Activated CD4-positive, alpha-beta memory T cell treated with anti-CD3 and anti-CD28 coated beads, Interleukin-2, amount 10 ng/mL, durations not matched to agents 7 days and 5 days (primary cell): ENCODE measurements around the gene APBB1. TPM values are rescaled to one million over a fixed set of nuclear protein-coding genes. Genes with fewer than 3 reads are reported as not detected.
"Not testable (repeated sequence)": the region's sequence is repeated elsewhere in the genome, so short reads cannot be mapped to it uniquely, and the experiment has no call there.

Experiments
- CTCF ChIA-PET: fragments of 350-600 bp; sonication (Branson Sonifier 250); formaldehyde crosslinking; loops from one replicate; lab custom pipeline; 2021; ENCODE audit warnings: antibody characterized with exemption, inconsistent platforms; lab: Charles Lee
- POLR2A ChIA-PET: fragments of 350-600 bp; sonication (Branson Sonifier 250); formaldehyde crosslinking; loops from one replicate; lab custom pipeline; 2021; ENCODE audit warnings: antibody characterized with exemption; lab: Charles Lee
- DNase-seq: peaks from one replicate; pipeline ENCODE4 v3.0.0-alpha.2; 2020
- H3K27ac Mint-ChIP-seq: one replicate; pipeline ENCODE4 v1.8.0; 2021; ENCODE audit warnings: mild to moderate bottlenecking, mixed read lengths
- H3K27me3 Mint-ChIP-seq: one replicate; pipeline ENCODE4 v1.8.0; 2021; ENCODE audit warnings: mixed read lengths
- H3K36me3 Mint-ChIP-seq: one replicate; pipeline ENCODE4 v1.8.0; 2021; ENCODE audit warnings: low read depth, mixed read lengths
- H3K4me1 Mint-ChIP-seq: one replicate; pipeline ENCODE4 v1.8.0; 2021; ENCODE audit warnings: mixed read lengths
- H3K4me3 Mint-ChIP-seq: one replicate; pipeline ENCODE4 v1.8.0; 2021; ENCODE audit warnings: mild to moderate bottlenecking, mixed read lengths
- H3K9me3 Mint-ChIP-seq: one replicate; pipeline ENCODE4 v1.8.0; 2021; ENCODE audit warnings: mixed read lengths
- total RNA-seq, 2 experiments: library from RNA; stranded (reverse); gene quantifications; one replicate each; pipeline ENCODE4 v1.2.3, GENCODE V29; 2021

Gene APBB1
- total RNA-seq, 2 experiments from 2014 or later, result 56.0 to 57.6 TPM

DNA sequence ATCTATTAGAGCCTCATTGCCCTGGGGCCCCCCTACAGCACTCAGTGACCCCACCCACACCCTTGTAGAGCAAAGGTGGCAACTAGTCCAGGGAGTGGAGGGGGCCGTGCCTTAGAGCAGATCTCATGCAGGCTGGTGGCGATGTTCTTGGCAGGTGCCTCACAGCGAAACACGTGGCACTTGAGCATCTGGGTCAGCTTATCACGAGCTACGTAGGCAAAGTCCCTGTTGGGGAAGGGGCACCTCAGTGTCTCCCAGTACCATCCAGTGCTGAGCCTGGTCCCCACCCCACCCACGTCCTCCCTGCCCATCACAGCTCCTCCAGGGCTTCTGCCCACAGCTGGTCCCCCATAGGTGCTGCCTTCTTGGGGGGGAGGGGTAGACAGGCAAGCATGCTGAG is 17.4 kb downstream of the APBB1 start:
- no peaks in the 10 kb centered on the region for H3K9me3 Mint-ChIP-seq
- H3K4me3 Mint-ChIP-seq, result no peak overlapping the region
- H3K27me3 Mint-ChIP-seq, result no peaks in the 10 kb centered on the region
- H3K4me1 Mint-ChIP-seq, result peaks cover 54% of the 10 kb centered on the region
- H3K27ac Mint-ChIP-seq, result peak overlapping the region; percentile 97
- DNase-seq, result no peak
- ChIA-PET CTCF (interaction anchor here (1.7 to 2.7 kb wide), 4 partner anchors 11 to 42 kb away, joined by 4 to 17 read pairs (median 8); partner anchors contain the start of genes APBB1 and SMPD1), POLR2A (interaction anchor here (1.0 to 9.9 kb wide), 11 partner anchors 10 to 218 kb away, joined by 3 to 143 read pairs (median 6); partner anchors contain the start of genes APBB1, ARFIP2, SMPD1 and TIMM10B)
- H3K36me3 Mint-ChIP-seq, result peaks cover 44% of the 10 kb centered on the region

DNA sequence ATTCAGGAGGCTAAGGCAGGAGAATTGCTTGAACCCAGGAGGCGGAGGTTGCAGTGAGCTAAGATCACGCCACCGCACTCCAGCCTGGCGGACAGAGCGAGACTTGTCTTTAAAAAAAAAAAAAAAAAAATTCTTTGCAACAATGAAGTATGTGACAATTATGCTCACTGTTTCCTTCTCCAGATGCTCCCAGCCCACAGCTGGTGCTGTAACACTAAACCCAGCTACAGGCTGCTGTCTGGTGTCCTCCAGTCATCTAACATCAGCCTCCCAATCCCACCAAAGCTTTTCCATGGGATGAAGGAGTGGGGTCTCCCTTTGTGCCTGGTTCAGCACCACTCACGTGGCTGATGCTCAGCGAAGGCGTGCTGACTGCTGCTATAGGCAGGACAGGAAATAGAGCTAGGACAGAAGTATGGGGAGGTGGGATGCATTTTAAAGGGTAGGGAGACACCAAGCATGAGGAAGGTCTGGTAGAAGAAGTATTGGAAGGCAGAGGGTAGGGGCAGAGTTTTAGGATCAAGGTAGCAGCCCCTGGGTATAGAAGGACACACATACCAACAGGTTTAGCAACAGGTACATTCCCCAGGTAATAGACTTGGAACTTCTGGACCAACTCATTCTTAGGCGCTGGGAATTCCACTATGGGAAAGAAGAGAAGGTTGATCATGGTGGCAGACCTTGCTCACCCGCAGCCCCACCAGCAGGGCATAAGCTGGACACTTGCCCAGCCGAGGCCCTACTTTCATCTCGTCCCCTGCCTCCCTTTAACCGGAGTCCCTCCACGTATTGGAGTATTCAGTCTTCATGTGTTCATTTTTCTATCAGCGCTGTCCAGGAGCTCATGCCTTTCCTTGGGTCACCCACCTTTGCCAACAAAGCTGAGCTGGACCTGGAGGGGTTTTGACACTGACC is 18.2 kb downstream of the APBB1 start:
- no peak for DNase-seq
- peaks cover 48% of the 10 kb centered on the region for H3K4me1 Mint-ChIP-seq
- ChIA-PET CTCF (interaction anchor here (0.9 to 2.7 kb wide), 4 partner anchors 19 to 43 kb away, joined by 3 to 12 read pairs (median 4); partner anchors contain the start of gene APBB1), POLR2A (interaction anchor here (1.3 to 9.9 kb wide), 4 partner anchors 9 to 219 kb away, joined by 5 to 143 read pairs (median 42); partner anchors contain the start of genes APBB1, SMPD1 and TPP1)
- H3K27me3 Mint-ChIP-seq, result no peaks in the 10 kb centered on the region
- H3K27ac Mint-ChIP-seq, result peak overlapping the region; percentile 44
- H3K9me3 Mint-ChIP-seq, result no peaks in the 10 kb centered on the region
- H3K36me3 Mint-ChIP-seq, result peaks cover 44% of the 10 kb centered on the region
- H3K4me3 Mint-ChIP-seq, result no peak overlapping the region

DNA sequence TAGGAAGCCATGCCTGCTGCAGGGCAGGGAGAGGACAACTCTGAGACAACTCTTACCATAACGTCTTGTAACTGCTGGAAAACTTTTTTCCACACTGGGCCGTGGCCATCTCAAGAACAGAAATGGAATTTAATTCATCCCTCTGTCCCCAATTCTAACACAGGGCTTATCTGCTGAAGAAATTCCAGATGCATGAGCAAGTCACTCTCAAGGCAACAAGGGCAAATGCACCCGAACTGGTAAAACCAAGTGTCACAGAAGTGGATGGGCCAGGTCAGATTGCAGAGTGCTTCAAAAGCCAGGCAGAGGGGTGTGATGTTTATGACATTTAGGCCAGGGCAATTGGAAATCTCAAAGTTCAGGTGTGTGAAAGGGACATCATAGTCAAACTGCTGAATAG is 21.3 kb downstream of the APBB1 start:
- Mint-ChIP-seq H3K4me1 (peaks cover 32% of the 10 kb centered on the region), H3K36me3 (peaks cover 53% of the 10 kb centered on the region), H3K27ac (no peak overlapping the region), H3K4me3 (no peak overlapping the region), H3K9me3 (no peaks in the 10 kb centered on the region), H3K27me3 (no peaks in the 10 kb centered on the region)
- CTCF ChIA-PET, result interaction anchor here (1.2 kb wide), 1 partner anchor 18 kb away, joined by 3 read pairs; no protein-coding TSS in a partner anchor
- no peak for DNase-seq
- POLR2A ChIA-PET, result interaction anchor here (1.9 to 9.9 kb wide), 2 partner anchors 6 to 21 kb away, joined by 6 to 143 read pairs; partner anchors contain the start of genes APBB1 and SMPD1

DNA sequence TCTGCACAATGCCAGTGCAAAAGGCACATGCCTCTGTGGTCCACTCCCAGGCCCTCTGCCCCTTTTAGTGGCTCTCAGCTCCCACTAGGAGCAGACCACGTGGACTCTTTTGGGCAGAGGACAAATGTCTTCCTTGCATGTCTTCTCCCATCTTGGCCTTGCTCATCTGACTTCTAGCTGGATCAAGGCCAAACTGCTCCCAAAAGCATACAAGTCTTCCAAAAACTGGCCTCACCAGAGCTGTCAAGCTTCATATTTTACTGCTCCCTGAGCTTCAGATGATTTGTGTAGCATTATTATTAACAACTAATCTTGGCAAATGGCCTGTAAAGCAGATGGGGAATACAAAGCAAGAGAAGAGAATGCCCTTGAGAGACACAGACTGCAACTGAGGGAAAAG is 21.7 kb downstream of the APBB1 start:
- CTCF ChIA-PET, result interaction anchor here (0.9 to 1.2 kb wide), 2 partner anchors 18 to 47 kb away, joined by 3 read pairs; no protein-coding TSS in a partner anchor

DNA sequence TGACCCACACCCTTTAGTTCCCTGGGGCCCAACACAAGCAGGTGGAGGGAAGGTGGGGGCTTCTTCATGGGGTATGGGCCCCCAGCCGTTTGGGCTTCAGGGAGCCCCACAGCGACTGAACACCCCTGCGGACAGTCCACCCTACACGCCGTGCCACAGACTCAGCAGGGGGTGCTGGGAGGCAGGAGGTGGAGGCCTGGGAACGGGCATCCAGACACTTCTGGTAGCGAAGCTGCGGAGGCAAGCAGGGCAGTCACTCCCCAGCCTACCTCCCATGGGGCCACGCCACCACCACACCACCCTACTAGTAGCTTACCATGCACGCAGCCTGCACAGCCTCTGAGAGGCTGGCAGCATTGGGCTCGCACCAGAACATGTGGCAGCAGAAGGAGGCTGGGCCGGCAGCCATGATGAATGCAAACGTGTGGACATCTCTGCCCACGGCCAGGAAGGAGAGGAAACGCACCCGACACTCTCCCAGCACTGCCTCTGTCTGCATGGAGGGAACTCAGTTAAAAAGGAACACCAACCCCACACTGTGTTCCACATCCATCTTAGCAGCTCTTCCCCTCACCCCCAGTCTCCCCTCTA is 23.3 kb downstream of the APBB1 start:
- Mint-ChIP-seq H3K4me3 (no peak overlapping the region), H3K4me1 (peaks cover 29% of the 10 kb centered on the region), H3K36me3 (peaks cover 63% of the 10 kb centered on the region), H3K9me3 (no peaks in the 10 kb centered on the region), H3K27me3 (no peaks in the 10 kb centered on the region), H3K27ac (no peak overlapping the region)
- no peak for DNase-seq
- ChIA-PET POLR2A (interaction anchor here (1.1 to 1.6 kb wide), 2 partner anchors 11 to 23 kb away, joined by 3 read pairs; partner anchors contain the start of gene APBB1), CTCF (interaction anchor here (0.9 kb wide), 1 partner anchor 16 kb away, joined by 3 read pairs; no protein-coding TSS in a partner anchor)

More for the DNA sequence above, 21.7 kb downstream of the APBB1 start:
- Mint-ChIP-seq H3K27me3 (no peaks in the 10 kb centered on the region), H3K36me3 (peaks cover 55% of the 10 kb centered on the region), H3K27ac (no peak overlapping the region), H3K9me3 (no peaks in the 10 kb centered on the region), H3K4me1 (peaks cover 29% of the 10 kb centered on the region), H3K4me3 (no peak overlapping the region)
- POLR2A ChIA-PET, result no interaction called here
- no peak for DNase-seq

DNA sequence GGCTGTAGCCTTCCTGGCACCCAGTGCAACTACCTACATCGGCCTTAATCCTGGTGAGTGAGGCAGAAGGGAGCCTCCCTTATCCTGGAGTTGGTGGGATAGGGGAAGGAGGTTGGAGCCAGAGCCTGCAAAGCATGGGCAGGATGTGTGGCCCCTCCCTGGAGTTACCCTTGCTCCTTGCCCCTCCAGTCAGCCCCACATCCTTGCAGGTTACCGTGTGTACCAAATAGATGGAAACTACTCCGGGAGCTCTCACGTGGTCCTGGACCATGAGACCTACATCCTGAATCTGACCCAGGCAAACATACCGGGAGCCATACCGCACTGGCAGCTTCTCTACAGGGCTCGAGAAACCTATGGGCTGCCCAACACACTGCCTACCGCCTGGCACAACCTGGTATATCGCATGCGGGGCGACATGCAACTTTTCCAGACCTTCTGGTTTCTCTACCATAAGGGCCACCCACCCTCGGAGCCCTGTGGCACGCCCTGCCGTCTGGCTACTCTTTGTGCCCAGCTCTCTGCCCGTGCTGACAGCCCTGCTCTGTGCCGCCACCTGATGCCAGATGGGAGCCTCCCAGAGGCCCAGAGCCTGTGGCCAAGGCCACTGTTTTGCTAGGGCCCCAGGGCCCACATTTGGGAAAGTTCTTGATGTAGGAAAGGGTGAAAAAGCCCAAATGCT is 24.8 kb downstream of the APBB1 start:
- peaks cover 54% of the 10 kb centered on the region for H3K36me3 Mint-ChIP-seq
- peaks cover 34% of the 10 kb centered on the region for H3K4me1 Mint-ChIP-seq

DNA sequence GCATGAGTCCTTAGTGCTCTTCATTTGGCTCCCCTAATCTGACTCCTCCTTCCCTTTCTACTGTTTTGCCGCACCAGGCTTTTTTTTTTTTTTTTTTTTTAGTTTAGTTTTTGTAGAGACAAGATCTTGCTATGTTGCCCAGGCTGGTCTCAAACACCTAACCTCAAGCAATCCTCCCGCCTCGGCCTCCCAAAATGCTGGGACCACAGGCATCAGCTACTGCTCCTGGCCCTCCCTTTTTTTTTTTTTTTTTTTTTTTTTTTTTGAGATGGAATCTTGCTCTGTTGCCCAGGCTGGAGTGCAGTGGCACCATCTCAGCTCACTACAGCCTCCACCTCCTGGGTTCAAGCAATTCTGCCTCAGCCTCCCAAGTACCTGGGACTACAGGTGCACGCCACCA is 26.6 kb downstream of the APBB1 start:
- not testable (repeated sequence) for H3K27ac Mint-ChIP-seq, DNase-seq, H3K9me3 Mint-ChIP-seq, H3K27me3 Mint-ChIP-seq, H3K4me3 Mint-ChIP-seq
- CTCF ChIA-PET, result interaction anchor here (1.7 kb wide), 1 partner anchor 13 kb away, joined by 11 read pairs; no protein-coding TSS in a partner anchor
- POLR2A ChIA-PET, result interaction anchor here (2.0 to 6.3 kb wide), 4 partner anchors 10 to 90 kb away, joined by 6 to 143 read pairs (median 45); partner anchors contain the start of genes APBB1, ARFIP2 and TIMM10B
- Mint-ChIP-seq H3K36me3 (peaks cover 37% of the 10 kb centered on the region), H3K4me1 (peaks cover 38% of the 10 kb centered on the region)

More for the DNA sequence above, 24.8 kb downstream of the APBB1 start:
- Mint-ChIP-seq H3K9me3 (no peaks in the 10 kb centered on the region), H3K27me3 (no peaks in the 10 kb centered on the region), H3K27ac (no peak overlapping the region), H3K4me3 (no peak overlapping the region)
- no peak for DNase-seq
- ChIA-PET CTCF (interaction anchor here (0.7 kb wide), 1 partner anchor 15 kb away, joined by 3 read pairs; no protein-coding TSS in a partner anchor), POLR2A (interaction anchor here (2.0 to 6.3 kb wide), 2 partner anchors 9 to 16 kb away, joined by 6 to 143 read pairs; no protein-coding TSS in a partner anchor)

DNA sequence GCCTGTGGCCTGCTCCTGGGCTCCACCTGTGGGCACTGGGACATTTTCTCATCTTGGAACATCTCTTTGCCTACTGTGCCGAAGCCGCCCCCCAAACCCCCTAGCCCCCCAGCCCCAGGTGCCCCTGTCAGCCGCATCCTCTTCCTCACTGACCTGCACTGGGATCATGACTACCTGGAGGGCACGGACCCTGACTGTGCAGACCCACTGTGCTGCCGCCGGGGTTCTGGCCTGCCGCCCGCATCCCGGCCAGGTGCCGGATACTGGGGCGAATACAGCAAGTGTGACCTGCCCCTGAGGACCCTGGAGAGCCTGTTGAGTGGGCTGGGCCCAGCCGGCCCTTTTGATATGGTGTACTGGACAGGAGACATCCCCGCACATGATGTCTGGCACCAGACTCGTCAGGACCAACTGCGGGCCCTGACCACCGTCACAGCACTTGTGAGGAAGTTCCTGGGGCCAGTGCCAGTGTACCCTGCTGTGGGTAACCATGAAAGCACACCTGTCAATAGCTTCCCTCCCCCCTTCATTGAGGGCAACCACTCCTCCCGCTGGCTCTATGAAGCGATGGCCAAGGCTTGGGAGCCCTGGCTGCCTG is 27.3 kb downstream of the APBB1 start:
- no peak for DNase-seq
- ChIA-PET CTCF (interaction anchor here (1.2 to 5.1 kb wide), 6 partner anchors 11 to 52 kb away, joined by 3 to 65 read pairs (median 12); no protein-coding TSS in a partner anchor), POLR2A (interaction anchor here (1.1 to 6.3 kb wide), 9 partner anchors 11 to 93 kb away, joined by 3 to 143 read pairs (median 13); partner anchors contain the start of genes APBB1, ARFIP2, HPX and TIMM10B)
- peak overlapping the region; percentile 81 for H3K27ac Mint-ChIP-seq
- peaks cover 38% of the 10 kb centered on the region for H3K4me1 Mint-ChIP-seq
- H3K9me3 Mint-ChIP-seq, result no peaks in the 10 kb centered on the region
- peak overlapping the region; percentile 93 for H3K4me3 Mint-ChIP-seq
- peaks cover 31% of the 10 kb centered on the region for H3K36me3 Mint-ChIP-seq
- H3K27me3 Mint-ChIP-seq, result no peaks in the 10 kb centered on the region

DNA sequence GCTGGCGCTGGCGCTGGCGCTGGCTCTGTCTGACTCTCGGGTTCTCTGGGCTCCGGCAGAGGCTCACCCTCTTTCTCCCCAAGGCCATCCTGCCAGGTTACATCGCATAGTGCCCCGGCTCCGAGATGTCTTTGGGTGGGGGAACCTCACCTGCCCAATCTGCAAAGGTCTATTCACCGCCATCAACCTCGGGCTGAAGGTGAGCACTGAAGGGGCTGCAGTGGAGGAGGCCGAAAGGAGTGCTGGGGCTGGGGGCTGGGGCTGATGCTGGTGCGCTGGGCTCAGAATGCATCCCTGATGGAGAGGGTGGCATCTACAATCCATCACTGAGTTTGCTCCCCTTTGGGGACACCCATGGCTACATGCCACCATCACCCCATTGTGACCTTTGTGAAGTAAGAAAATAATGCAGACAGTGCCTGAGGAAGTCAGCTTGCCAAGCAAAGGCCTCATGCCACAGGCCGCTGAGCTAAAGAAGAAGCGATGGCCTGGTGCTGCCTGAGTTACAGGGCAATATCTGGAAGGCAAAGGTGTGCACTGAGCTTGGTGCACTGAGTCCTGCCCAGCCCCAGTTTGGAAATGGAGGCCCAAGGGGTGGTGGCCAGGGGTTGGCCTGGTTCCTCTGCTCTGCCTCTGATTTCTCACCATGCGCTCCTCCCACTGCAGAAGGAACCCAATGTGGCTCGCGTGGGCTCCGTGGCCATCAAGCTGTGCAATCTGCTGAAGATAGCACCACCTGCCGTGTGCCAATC is 28.0 kb downstream of the APBB1 start:
- no peak for DNase-seq
- peaks cover 38% of the 10 kb centered on the region for H3K4me1 Mint-ChIP-seq
- peak overlapping the region; percentile 93 for H3K4me3 Mint-ChIP-seq
- H3K9me3 Mint-ChIP-seq, result no peaks in the 10 kb centered on the region
- peak overlapping the region; percentile 81 for H3K27ac Mint-ChIP-seq
- ChIA-PET POLR2A (interaction anchor here (1.0 to 6.3 kb wide), 13 partner anchors 12 to 356 kb away, joined by 3 to 143 read pairs (median 6); partner anchors contain the start of genes APBB1, ARFIP2, HPX and ILK), CTCF (interaction anchor here (1.0 to 5.1 kb wide), 14 partner anchors 9 to 766 kb away, joined by 3 to 65 read pairs (median 3); partner anchors contain the start of genes APBB1, ARFIP2, TIMM10B and TRIM34)
- H3K27me3 Mint-ChIP-seq, result no peaks in the 10 kb centered on the region
- peaks cover 31% of the 10 kb centered on the region for H3K36me3 Mint-ChIP-seq

DNA sequence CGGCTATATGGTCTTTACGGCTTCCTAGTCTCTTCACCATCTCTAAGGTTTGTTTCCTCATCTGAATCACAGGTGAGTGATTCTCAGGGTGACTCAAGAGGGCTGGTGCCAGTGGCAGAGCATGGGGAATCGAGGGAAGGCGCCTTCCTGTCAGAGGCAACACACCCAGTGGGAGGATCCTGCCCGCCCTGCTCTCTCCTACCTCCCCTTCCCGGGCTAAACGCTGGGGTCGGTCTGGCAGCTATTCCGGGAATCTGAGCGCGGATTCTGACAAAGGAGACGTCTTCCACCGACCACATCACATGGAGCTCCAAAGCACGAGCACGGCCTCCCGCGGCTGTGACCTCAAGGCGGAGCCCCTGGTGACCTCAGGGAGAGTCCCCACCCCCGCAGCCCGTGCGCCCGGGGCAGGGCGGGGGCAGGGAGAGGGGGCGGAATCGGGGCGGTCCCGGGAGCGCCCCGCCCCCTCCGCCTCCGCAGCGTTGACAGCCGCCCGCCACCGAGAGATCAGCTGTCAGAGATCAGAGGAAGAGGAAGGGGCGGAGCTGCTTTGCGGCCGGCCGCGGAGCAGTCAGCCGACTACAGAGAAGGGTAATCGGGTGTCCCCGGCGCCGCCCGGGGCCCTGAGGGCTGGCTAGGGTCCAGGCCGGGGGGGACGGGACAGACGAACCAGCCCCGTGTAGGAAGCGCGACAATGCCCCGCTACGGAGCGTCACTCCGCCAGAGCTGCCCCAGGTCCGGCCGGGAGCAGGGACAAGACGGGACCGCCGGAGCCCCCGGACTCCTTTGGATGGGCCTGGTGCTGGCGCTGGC is 28.8 kb downstream of the APBB1 start, which contains the start of gene SMPD1:
Gene SMPD1, plus strand, starts transcription at position 570 of the 813 bp plus-strand sequence. Its CDS starts 125 bp downstream, at position 695.
- peak within 1 kb of the TSS; percentile 93 for H3K4me3 Mint-ChIP-seq
- no peaks in the 10 kb centered on the region for H3K27me3 Mint-ChIP-seq
- ChIA-PET CTCF (interaction anchor here (1.0 to 5.1 kb wide), 15 partner anchors 9 to 765 kb away, joined by 3 to 65 read pairs (median 3); partner anchors contain the start of genes APBB1, ARFIP2, TIMM10B and TRIM34), POLR2A (interaction anchor here (0.8 to 6.3 kb wide), 22 partner anchors 12 to 357 kb away, joined by 3 to 143 read pairs (median 4); partner anchors contain the start of genes APBB1, ARFIP2, HPX and ILK)
- H3K9me3 Mint-ChIP-seq, result no peaks in the 10 kb centered on the region
- DNase-seq, result peak; percentile 96
- H3K4me1 Mint-ChIP-seq, result peaks cover 43% of the 10 kb centered on the region
- H3K36me3 Mint-ChIP-seq, result peaks cover 31% of the 10 kb centered on the region
- peak within 1 kb of the TSS; percentile 97 for H3K27ac Mint-ChIP-seq
